Prostate gland (tissue), 2 donors: ENCODE data around the gene IL1RAPL2. TPM values are rescaled to one million over a fixed set of nuclear protein-coding genes. Genes with fewer than 3 reads are reported as not detected.

ENCODE experiments used
- DNase-seq: peaks from one replicate; pipeline ENCODE4 v3.0.0-alpha.2; 2019; ENCODE audit warnings: low spot score
- H3K27ac ChIP-seq, 2 donors: fragments of 200-600 bp; sonication (generic); 2 replicates each; pipeline ENCODE4 v1.5.1; 2017 to 2019
- H3K27me3 ChIP-seq: fragments of 200-600 bp; sonication (generic); replicated peaks from 2 replicates; pipeline ENCODE4 v1.5.1; 2019; ENCODE audit not compliant: insufficient read depth
- H3K36me3 ChIP-seq, 2 donors: fragments of 200-600 bp; sonication (generic); 1 replicate in 1 of 2; 2 replicates in 1 of 2; pipeline versions ENCODE4 v1.5.1 to v1.8.1; 2017 to 2019
- H3K4me1 ChIP-seq: fragments of 200-600 bp; sonication (generic); replicated peaks from 2 replicates; pipeline ENCODE4 v1.5.1; 2019
- H3K4me3 ChIP-seq, 2 donors: fragments of 200-600 bp; sonication (generic); 2 replicates each; pipeline ENCODE4 v1.5.1; 2017 to 2019
- H3K9me3 ChIP-seq: fragments of 200-600 bp; sonication (generic); 2 replicates; pipeline ENCODE4 v1.5.1; 2017
- CTCF ChIP-seq, 4 experiments: fragments of 200-600 bp in 2 of 4; fragments of 450-650 bp in 2 of 4; sonication (generic) in 2 of 4; IDR thresholded peaks; 1 replicate in 3 of 4; 2 replicates in 1 of 4; pipeline ENCODE4 v1.5.1; 2016 to 2019; ENCODE audit warnings: antibody characterized with exemption in 4 of 4, mild to moderate bottlenecking in 2 of 4, moderate library complexity in 2 of 4
- POLR2A ChIP-seq: fragments of 450-650 bp; IDR thresholded peaks from one replicate; pipeline ENCODE4 v1.6.1; 2016; ENCODE audit warnings: antibody characterized with exemption, mild to moderate bottlenecking
- POLR2AphosphoS5 ChIP-seq: sonication (generic); formaldehyde crosslinking; IDR thresholded peaks from one replicate; pipeline ENCODE4 v1.6.1; 2017; ENCODE audit warnings: antibody characterized with exemption
- WGBS: methylation state at CpG from one replicate; pipeline ENCODE4 v1.1.5; 2018; 5-methylcytosine and 5-hydroxymethylcytosine counted together
- intact Hi-C: fragments of 100-400 bp; cut with DNase I; formaldehyde crosslinking; loops from one replicate; pipeline ENCODE4 v1.14.2; 2022
- total RNA-seq, 2 donors: library from RNA; depleted of rRNA; stranded (reverse); fragments of >200 nt; gene quantifications; one replicate each; pipeline ENCODE4 v1.1.0, GENCODE V29; 2016

The IL1RAPL2 gene
- total RNA-seq, 2 donors from 2014 or later = 0.51 TPM; not detected in 1

GRCh38 chrX:105462186-105462585 is 896.2 kb downstream of the IL1RAPL2 start:
- Histone ChIP-seq H3K9me3 (no peaks in the 10 kb centered on the region), H3K36me3 (no peaks in the 10 kb centered on the region), H3K4me3 (no peak overlapping the region), H3K4me1 (no peaks in the 10 kb centered on the region), H3K27ac (no peak overlapping the region), H3K27me3 (no peaks in the 10 kb centered on the region)
- 83% methylated on average over 1 of the region's 1 CpG for WGBS
- intact Hi-C loops = no loop called here
- TF ChIP-seq CTCF (IDR thresholded peaks at IDR 0.05) (no peak), POLR2A (no peak), POLR2AphosphoS5 (no peak)
- no peak for DNase-seq

GRCh38 chrX:105463473-105463872 is 897.5 kb downstream of the IL1RAPL2 start:
- TF ChIP-seq POLR2A = no peak
- no peak for TF ChIP-seq CTCF (IDR thresholded peaks at IDR 0.05)
- no peak for TF ChIP-seq POLR2AphosphoS5
- DNase-seq = no peak
- H3K27me3 ChIP-seq = no peaks in the 10 kb centered on the region
- H3K4me3 ChIP-seq = no peak overlapping the region
- no peaks in the 10 kb centered on the region for H3K4me1 ChIP-seq
- no peaks in the 10 kb centered on the region for H3K36me3 ChIP-seq
- no peaks in the 10 kb centered on the region for H3K9me3 ChIP-seq
- intact Hi-C loops = no loop called here
- H3K27ac ChIP-seq = no peak overlapping the region
- WGBS = 53% methylated on average over 3 of the region's 3 CpGs

- 86% methylated on average over 2 of the region's 2 CpGs for WGBS
These were observed 898.6 kb downstream of the IL1RAPL2 start for GRCh38 chrX:105464618-105465017.

GRCh38 chrX:105468741-105469140 is 902.7 kb downstream of the IL1RAPL2 start:
- DNase-seq = no peak
- Histone ChIP-seq H3K27ac (no peak overlapping the region), H3K4me1 (no peaks in the 10 kb centered on the region), H3K9me3 (no peaks in the 10 kb centered on the region), H3K36me3 (no peaks in the 10 kb centered on the region), H3K27me3 (no peaks in the 10 kb centered on the region), H3K4me3 (no peak overlapping the region)
- TF ChIP-seq CTCF (IDR thresholded peaks at IDR 0.05) (no peak), POLR2A (no peak)
- intact Hi-C loops = no loop called here

More at GRCh38 chrX:105464618-105465017, 898.6 kb downstream of the IL1RAPL2 start:
- H3K4me3 ChIP-seq = no peak overlapping the region
- no peak overlapping the region for H3K27ac ChIP-seq
- TF ChIP-seq POLR2A = no peak
- no peak for TF ChIP-seq POLR2AphosphoS5
- no peak for TF ChIP-seq CTCF (IDR thresholded peaks at IDR 0.05)
- no peaks in the 10 kb centered on the region for H3K4me1 ChIP-seq
- DNase-seq = no peak
- intact Hi-C loops = no loop called here
- H3K36me3 ChIP-seq = no peaks in the 10 kb centered on the region
- H3K9me3 ChIP-seq = no peaks in the 10 kb centered on the region
- no peaks in the 10 kb centered on the region for H3K27me3 ChIP-seq

- no peak for TF ChIP-seq POLR2AphosphoS5
- TF ChIP-seq POLR2A = no peak
- no peak for TF ChIP-seq CTCF (IDR thresholded peaks at IDR 0.05)
- no peak overlapping the region for H3K4me3 ChIP-seq
- no peaks in the 10 kb centered on the region for H3K4me1 ChIP-seq
- H3K27me3 ChIP-seq = no peaks in the 10 kb centered on the region
- H3K27ac ChIP-seq = no peak overlapping the region
- H3K9me3 ChIP-seq = no peaks in the 10 kb centered on the region
- intact Hi-C loops = no loop called here
- DNase-seq = no peak
- H3K36me3 ChIP-seq = no peaks in the 10 kb centered on the region
These were observed 905.6 kb downstream of the IL1RAPL2 start for GRCh38 chrX:105471597-105471996.
